GM23338 (cell line): ENCODE data around the gene RBBP4. TPM values are rescaled to one million over a fixed set of nuclear protein-coding genes. Genes with fewer than 3 reads are reported as not detected.
A peak's percentile ranks its signal among the peaks of the same experiment; 100 is the strongest.

Experiments used
- ATAC-seq: fragments of 200-7000 bp; cut with Tn5 transposase; 3 replicates; pipeline ENCODE4 v1.9.1; 2020
- DNase-seq: peaks from one replicate; pipeline ENCODE4 v3.0.0-alpha.2; 2015; ENCODE audit warnings: low spot score
- H2AFZ ChIP-seq: fragments of 200-600 bp; sonication (generic); 2 replicates; pipeline ENCODE4 v1.8.0; 2016; ENCODE audit warnings: antibody characterized with exemption, mild to moderate bottlenecking, moderate library complexity
- H3F3A ChIP-seq: fragments of 200-600 bp; sonication (generic); replicated peaks from 2 replicates; pipeline ENCODE4 v1.8.0; 2017; ENCODE audit warnings: antibody characterized with exemption, mixed run types, low read depth
- H3K27ac ChIP-seq: fragments of 200-600 bp; sonication (generic); 2 replicates; pipeline ENCODE4 v1.6.1; 2016; ENCODE audit warnings: low read depth
- H3K27me3 ChIP-seq: fragments of 200-600 bp; sonication (generic); 2 replicates; pipeline ENCODE4 v1.8.0; 2016; ENCODE audit warnings: mild to moderate bottlenecking, mixed run types, moderate library complexity; ENCODE audit not compliant: insufficient read depth
- H3K36me3 ChIP-seq: fragments of 200-600 bp; sonication (generic); 2 replicates; pipeline ENCODE4 v1.8.0; 2016; ENCODE audit warnings: mild to moderate bottlenecking; ENCODE audit not compliant: insufficient read depth
- H3K4me1 ChIP-seq: fragments of 200-600 bp; sonication (generic); 2 replicates; pipeline ENCODE4 v1.8.0; 2016; ENCODE audit warnings: mild to moderate bottlenecking, moderate library complexity; ENCODE audit not compliant: insufficient read depth
- H3K4me2 ChIP-seq: fragments of 200-600 bp; sonication (generic); 2 replicates; pipeline ENCODE4 v1.7.1; 2017; ENCODE audit warnings: mixed run types
- H3K4me3 ChIP-seq: fragments of 200-600 bp; sonication (generic); 2 replicates; pipeline ENCODE4 v1.6.1; 2016; ENCODE audit warnings: mixed run types
- H3K79me2 ChIP-seq: fragments of 200-600 bp; sonication (generic); replicated peaks from 2 replicates; pipeline ENCODE4 v1.8.0; 2017; ENCODE audit warnings: mild to moderate bottlenecking; ENCODE audit not compliant: insufficient read depth
- H3K9me2 ChIP-seq: fragments of 200-600 bp; sonication (generic); 2 replicates; pipeline ENCODE4 v1.8.0; 2017; ENCODE audit not compliant: insufficient read depth
- H4K20me1 ChIP-seq: fragments of 200-600 bp; sonication (generic); replicated peaks from 2 replicates; pipeline ENCODE4 v1.8.0; 2017; ENCODE audit warnings: mild to moderate bottlenecking; ENCODE audit not compliant: insufficient read depth
- H3K27ac Mint-ChIP-seq: 2 replicates; pipeline ENCODE4 v1.8.0; 2020; ENCODE audit warnings: inconsistent platforms, mild to moderate bottlenecking, moderate library complexity, mixed read lengths
- H3K27me3 Mint-ChIP-seq: 3 replicates; pipeline ENCODE4 v1.8.0; 2022; ENCODE audit warnings: low read depth, mild to moderate bottlenecking, moderate library complexity, mixed read lengths, inconsistent platforms; ENCODE audit not compliant: insufficient read depth, poor library complexity
- H3K36me3 Mint-ChIP-seq: 3 replicates; pipeline ENCODE4 v1.8.0; 2021; ENCODE audit warnings: low read depth, mild to moderate bottlenecking, inconsistent platforms, moderate library complexity, mixed read lengths
- H3K4me1 Mint-ChIP-seq: 3 replicates; pipeline ENCODE4 v1.8.0; 2020; ENCODE audit warnings: mild to moderate bottlenecking, inconsistent platforms, mixed read lengths
- H3K4me3 Mint-ChIP-seq: 3 replicates; pipeline ENCODE4 v1.8.0; 2021; ENCODE audit warnings: moderate library complexity, mild to moderate bottlenecking, inconsistent platforms, mixed read lengths
- H3K9me3 Mint-ChIP-seq: 3 replicates; pipeline ENCODE4 v1.8.0; 2020; ENCODE audit warnings: moderate library complexity, mild to moderate bottlenecking, inconsistent platforms, mixed read lengths
- CREB1 ChIP-seq: fragments of 250-450 bp; sonication (Bioruptor Pico); IDR thresholded peaks from 2 replicates; pipeline ENCODE4 v1.5.0; 2020; ENCODE audit warnings: low read depth, mild to moderate bottlenecking, moderate library complexity
- CTCF ChIP-seq, 2 experiments: fragments of 200-600 bp in 1 of 2; sonication (generic) in 1 of 2; conservative IDR thresholded peaks; 2 replicates each; pipeline versions ENCODE4 v1.5.1 to v1.6.1; 2016 to 2017; ENCODE audit warnings: antibody characterized with exemption in 2 of 2, low read depth in 2 of 2, mild to moderate bottlenecking in 2 of 2, moderate library complexity in 1 of 2
- ETS1 ChIP-seq: IDR thresholded peaks from 2 replicates; pipeline ENCODE4 v1.6.1; 2016; ENCODE audit warnings: antibody characterized with exemption
- EZH2 ChIP-seq: fragments of 200-600 bp; sonication (generic); IDR thresholded peaks from one replicate; pipeline ENCODE4 v1.8.0; 2017; ENCODE audit warnings: antibody characterized with exemption, mild to moderate bottlenecking, low read depth; ENCODE audit not compliant: unreplicated experiment
- EZH2phosphoT487 ChIP-seq: fragments of 200-600 bp; sonication (generic); IDR thresholded peaks from one replicate; pipeline ENCODE4 v1.8.1; 2018; ENCODE audit warnings: antibody characterized with exemption; ENCODE audit not compliant: unreplicated experiment
- JUNB ChIP-seq: IDR thresholded peaks from one replicate; pipeline ENCODE4 v1.6.1; 2016; ENCODE audit warnings: antibody characterized with exemption; ENCODE audit not compliant: unreplicated experiment
- NANOG ChIP-seq: IDR thresholded peaks from 2 replicates; pipeline ENCODE4 v1.6.1; 2016; ENCODE audit warnings: antibody characterized with exemption, borderline replicate concordance
- POLR2AphosphoS5 ChIP-seq: IDR thresholded peaks from 2 replicates; pipeline ENCODE4 v1.6.1; 2016; ENCODE audit warnings: antibody characterized with exemption, low read depth
- REST ChIP-seq: IDR thresholded peaks from one replicate; pipeline ENCODE4 v1.6.1; 2018; ENCODE audit warnings: antibody characterized with exemption; ENCODE audit not compliant: unreplicated experiment
- ZNF331 ChIP-seq: fragments of 250-450 bp; sonication (Bioruptor Pico); IDR thresholded peaks from 2 replicates; pipeline ENCODE4 v1.5.0; 2020; ENCODE audit warnings: low read depth, mild to moderate bottlenecking, moderate library complexity
- polyA plus RNA-seq: library from polyadenylated mRNA; unstranded; fragments of >200 nt; fragmentation: Nextera tagmentation; extraction: Ambion mirVana; gene quantifications from 2 replicates; pipeline ENCODE4 v1.2.1, GENCODE V29; 2016
- total RNA-seq: library from RNA; depleted of rRNA; stranded (reverse); fragments of >200 nt; shearing (Covaris generic); gene quantifications from 2 replicates; pipeline ENCODE4 v1.2.3, GENCODE V29; 2014

The RBBP4 gene
- total and polyA plus RNA-seq, 2 experiments from 2014 or later, result 262 to 312 TPM

GRCh38 chr1:32635508-32636277, 15.3 kb upstream of the RBBP4 start (continued):
- no peak for TF ChIP-seq REST

GRCh38 chr1:32636914-32637645, 13.9 kb upstream of the RBBP4 start:
- Histone ChIP-seq H3F3A (peaks cover 22% of the 10 kb centered on the region; the same call in 1 of the 2 replicates), H3K4me2 (peak overlapping the region; percentile 45), H3K9me2 (no peaks in the 10 kb centered on the region), H3K4me1 (peaks cover 56% of the 10 kb centered on the region), H3K27me3 (no peaks in the 10 kb centered on the region), H4K20me1 (peaks cover 14% of the 10 kb centered on the region), H3K36me3 (no peaks in the 10 kb centered on the region), H3K4me3 (no peak overlapping the region; the same call in 1 of the 2 replicates), H3K79me2 (peaks cover 77% of the 10 kb centered on the region), H3K27ac (peak overlapping the region; percentile 68), H2AFZ (no peak overlapping the region)
- Mint-ChIP-seq H3K27ac (peak overlapping the region; percentile 81), H3K4me3 (peak overlapping the region; percentile 21), H3K27me3 (peaks cover 8% of the 10 kb centered on the region), H3K9me3 (no peaks in the 10 kb centered on the region), H3K36me3 (peaks cover 3% of the 10 kb centered on the region; the same call in 2 of the 3 replicates), H3K4me1 (peaks cover 43% of the 10 kb centered on the region)
- DNase-seq, result peak; percentile 52
- ATAC-seq, result peak; percentile 63
- TF ChIP-seq POLR2AphosphoS5 (no peak), CTCF (conservative IDR thresholded peaks at IDR 0.05; ENCODE audit: low read depth in 2 of 2) (no peak), EZH2phosphoT487 (no peak), CREB1 (CRISPR knock-in tag) (no peak), ZNF331 (CRISPR knock-in tag) (no peak), EZH2 (no peak), NANOG (no peak), ETS1 (no peak), JUNB (no peak)
